Fibroblast of gingiva (primary cell): ENCODE results near the gene TRIML2.
"Not testable (repeated sequence)": the region's sequence is repeated elsewhere in the genome, so short reads cannot be mapped to it uniquely, and the experiment has no call there.

ENCODE experiments used
- DNase-seq: peaks from one replicate; pipeline ENCODE4 v3.0.0-alpha.2; 2011; ENCODE audit warnings: low read depth

TRIML2 gene

DNA sequence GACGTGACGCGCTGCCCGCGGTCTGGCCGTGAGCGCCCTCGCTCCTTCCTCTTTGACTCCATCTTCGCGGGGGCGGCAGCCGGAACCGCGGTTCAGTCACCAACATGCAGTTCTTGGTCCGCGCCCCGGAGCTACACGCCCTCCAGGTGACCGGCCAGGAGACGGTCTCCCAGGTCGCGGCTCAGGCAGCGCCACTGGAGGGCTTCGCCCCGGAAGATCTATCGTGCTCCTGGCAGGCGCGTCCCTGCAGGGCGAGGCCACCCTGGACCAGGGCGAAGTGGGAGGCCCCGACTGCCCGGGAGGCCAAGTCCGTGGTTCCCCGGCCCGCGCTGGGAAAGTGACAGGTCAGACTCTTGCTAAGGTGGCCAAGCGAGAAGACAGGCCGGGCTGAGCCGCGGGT, 2.9 kb downstream of the TRIML2 start:
- DNase-seq, result no peak

GRCh38 chr4:188092824-188093223, 16.6 kb downstream of the TRIML2 start:
- DNase-seq, result no peak

DNA sequence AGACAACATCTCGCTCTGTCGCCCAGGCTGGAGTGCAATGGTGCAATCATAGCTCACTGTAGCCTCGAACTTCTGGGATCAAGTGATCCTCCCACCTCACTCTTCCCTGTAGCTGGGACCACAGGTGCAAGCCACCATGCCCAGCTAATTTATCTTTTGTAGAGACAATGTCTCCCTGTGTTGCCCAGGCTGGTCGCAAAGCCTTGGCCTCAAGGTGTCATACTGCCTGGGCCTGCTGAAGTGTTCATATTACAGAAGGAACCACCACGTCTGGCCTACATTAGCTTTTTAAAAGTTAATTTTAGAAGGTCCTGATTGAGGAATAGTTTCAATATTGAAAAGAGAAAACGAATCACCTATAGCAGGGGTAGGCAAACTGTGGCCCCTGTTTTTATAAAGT, 22.5 kb downstream of the TRIML2 start:
- DNase-seq, result no peak

GRCh38 chr4:188082796-188083195, 26.6 kb downstream of the TRIML2 start:
- DNase-seq, result no peak

GRCh38 chr4:188078116-188078515, 31.3 kb downstream of the TRIML2 start:
- no peak for DNase-seq

GRCh38 chr4:188076169-188076568, 33.2 kb downstream of the TRIML2 start:
- DNase-seq, result no peak

GRCh38 chr4:188061083-188061482, 48.3 kb downstream of the TRIML2 start:
- no peak for DNase-seq

DNA sequence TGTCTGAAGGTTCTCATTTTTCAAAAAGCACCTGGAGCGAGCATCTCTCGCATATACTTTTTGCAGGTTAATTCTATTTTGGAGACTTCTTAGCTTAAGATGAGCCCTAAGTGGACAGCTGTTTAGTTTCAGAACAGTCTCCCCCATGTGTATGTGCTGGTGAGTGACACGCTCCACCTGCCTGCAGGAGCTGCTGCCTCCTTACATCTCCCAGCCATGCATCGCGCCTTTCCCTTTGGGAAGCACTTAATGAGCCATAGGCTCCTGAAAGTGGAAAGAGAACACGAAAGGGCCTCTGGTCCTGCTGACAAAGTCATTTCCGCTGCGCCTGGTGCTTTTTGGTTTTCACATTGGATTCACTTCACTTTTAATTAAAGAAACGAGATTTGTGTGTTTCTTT, 56.1 kb downstream of the TRIML2 start:
- no peak for DNase-seq

DNA sequence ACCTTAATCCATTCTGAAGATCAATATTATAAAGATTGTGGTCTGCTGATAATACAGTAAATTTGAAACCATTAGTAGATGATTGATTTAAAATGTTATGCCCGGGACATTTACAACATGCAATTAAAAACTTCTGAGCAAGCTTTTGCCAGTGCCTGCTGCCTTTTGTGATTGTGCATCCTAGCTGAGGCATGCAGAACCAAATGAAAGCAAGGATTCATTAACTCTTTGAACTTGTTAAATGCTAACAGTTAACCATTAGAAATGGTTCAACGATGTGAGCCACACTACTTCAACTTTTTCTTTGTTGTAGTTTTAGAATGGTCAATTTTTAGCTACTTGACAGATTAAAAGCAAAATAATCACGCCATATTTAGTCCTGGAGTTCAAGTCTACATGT, 62.7 kb downstream of the TRIML2 start:
- no peak for DNase-seq

DNA sequence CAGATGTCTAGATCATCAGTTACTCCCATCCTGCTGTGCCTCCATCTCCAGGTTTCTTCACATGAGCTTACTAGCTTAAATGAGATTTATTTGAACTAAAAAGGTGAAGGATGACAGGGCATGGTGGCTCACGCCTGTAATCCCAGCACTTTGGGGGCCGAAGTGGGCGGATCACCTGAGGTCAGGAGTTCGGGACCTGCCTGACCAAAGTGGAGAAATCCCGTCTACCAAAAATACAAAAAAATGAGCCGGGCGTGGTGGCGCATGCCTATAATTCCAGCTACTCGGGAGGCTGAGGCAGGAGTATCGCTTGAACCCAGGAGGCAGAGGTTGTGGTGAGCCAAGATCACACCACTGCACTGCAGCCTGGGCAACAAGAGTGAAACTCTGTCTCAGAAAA, 63.9 kb downstream of the TRIML2 start:
- not testable (repeated sequence) for DNase-seq

DNA sequence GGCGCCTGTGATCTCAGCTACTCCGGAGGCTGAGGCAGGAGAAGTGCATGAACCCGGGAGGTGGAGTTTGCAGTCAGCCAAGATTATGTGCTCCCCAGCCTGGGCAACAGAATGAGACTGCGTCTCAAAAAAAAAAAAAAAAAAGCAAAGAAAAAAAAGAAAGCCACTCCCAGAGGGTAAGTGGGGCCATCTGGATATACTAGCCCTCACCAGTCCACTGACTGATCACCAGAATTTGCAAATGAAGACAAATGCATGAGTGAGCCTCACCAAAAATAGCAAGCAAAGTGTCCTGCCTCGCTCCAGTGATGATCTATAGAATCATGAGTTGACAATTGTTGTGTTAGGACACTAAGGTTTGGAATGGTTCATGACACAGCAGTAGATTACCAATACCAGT, 66.2 kb downstream of the TRIML2 start:
- DNase-seq, result no peak

DNA sequence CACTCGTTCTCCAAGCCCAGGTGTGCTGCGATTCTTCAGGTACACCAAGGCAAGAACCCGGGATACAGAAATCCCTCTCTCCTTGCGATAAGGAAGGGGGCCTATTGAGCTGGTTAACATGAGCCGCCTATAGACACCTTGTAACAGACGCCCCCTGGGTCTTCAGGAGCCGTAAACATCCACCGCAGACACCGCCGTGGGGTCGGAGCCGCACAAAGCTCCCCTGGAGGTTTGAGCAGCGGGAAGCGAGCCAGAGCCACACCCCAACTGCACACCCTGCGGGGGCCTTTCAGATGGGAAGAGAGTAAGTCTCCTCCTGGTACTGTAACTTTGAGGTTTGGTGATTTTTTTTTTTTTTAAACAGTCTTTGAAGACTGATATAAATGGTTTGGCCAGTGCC, 67.2 kb downstream of the TRIML2 start:
- no peak for DNase-seq

GRCh38 chr4:188041721-188042120, 67.7 kb downstream of the TRIML2 start:
- DNase-seq, result no peak
